OCI-LY1 (cell line): ENCODE measurements around the gene FAM43A.

ENCODE experiments used
- CTCF ChIP-seq: fragments of 200-600 bp; sonication (generic), shearing (Covaris generic); IDR thresholded peaks from 2 replicates; pipeline ENCODE4 v1.5.1; 2017; ENCODE audit warnings: mild to moderate bottlenecking, antibody characterized with exemption, low read length, moderate library complexity, mixed read lengths
- EZH2 ChIP-seq: fragments of 200-600 bp; sonication (generic), shearing (Covaris generic); IDR thresholded peaks from 2 replicates; pipeline ENCODE4 v1.8.0; 2017; ENCODE audit warnings: borderline replicate concordance, mixed run types, mild to moderate bottlenecking, antibody characterized with exemption, low read length, moderate library complexity, mixed read lengths

GRCh38 chr3:194661374-194661773 lies 24.3 kb upstream of the FAM43A start:
- no peak for TF ChIP-seq CTCF
- no peak for TF ChIP-seq EZH2
